Gastrocnemius medialis (tissue), 4 donors: ENCODE measurements around the gene FCF1. TPM values are rescaled to one million over a fixed set of nuclear protein-coding genes. Genes with fewer than 3 reads are reported as not detected.

Experiments
- ATAC-seq, 2 donors: fragments of 150-250 bp; one replicate each; pipeline ENCODE4 v1.9.1; 2016
- DNase-seq, 2 donors: peaks; one replicate each; pipeline ENCODE4 v3.0.0-alpha.2; 2019
- H3K27ac ChIP-seq, 4 donors: fragments of 200-600 bp; sonication (generic); 1 replicate in 1 of 4; 2 replicates in 3 of 4; pipeline ENCODE4 v1.5.1; 2016 to 2018; ENCODE audit warnings: mild to moderate bottlenecking in 2 of 4, moderate library complexity in 1 of 4
- H3K27me3 ChIP-seq, 3 donors: fragments of 200-600 bp; sonication (generic) in 2 of 3; 1 replicate in 1 of 3; 2 replicates in 2 of 3; pipeline versions ENCODE4 v1.5.1 to v1.6.0; 2016 to 2019; ENCODE audit warnings: mild to moderate bottlenecking in 1 of 3, moderate library complexity in 1 of 3
- H3K36me3 ChIP-seq, 2 donors: fragments of 200-600 bp; sonication (generic) in 1 of 2; one replicate each; pipeline ENCODE4 v1.5.1; 2017 to 2018
- H3K4me1 ChIP-seq, 2 donors: fragments of 200-600 bp; sonication (generic) in 1 of 2; one replicate each; pipeline ENCODE4 v1.5.1; 2016 to 2017; ENCODE audit warnings: mild to moderate bottlenecking in 2 of 2
- H3K4me3 ChIP-seq, 4 donors: fragments of 200-600 bp; sonication (generic) in 3 of 4; 1 replicate in 1 of 4; 2 replicates in 3 of 4; pipeline ENCODE4 v1.5.1; 2016 to 2019; ENCODE audit warnings: mild to moderate bottlenecking in 2 of 4
- H3K9me3 ChIP-seq, 3 donors: fragments of 200-600 bp; sonication (generic) in 2 of 3; 1 replicate in 1 of 3; 2 replicates in 2 of 3; pipeline ENCODE4 v1.5.1; 2016 to 2019
- CTCF ChIP-seq, 5 experiments: fragments of 450-650 bp in 3 of 5; fragments of 200-600 bp in 2 of 5; sonication (generic) in 2 of 5; IDR thresholded peaks in 4 of 5; conservative IDR thresholded peaks in 1 of 5; 1 replicate in 4 of 5; 2 replicates in 1 of 5; pipeline ENCODE4 v1.5.1; 2016 to 2019; ENCODE audit warnings: antibody characterized with exemption in 5 of 5, mild to moderate bottlenecking in 3 of 5, moderate library complexity in 3 of 5
- POLR2A ChIP-seq, 2 donors: fragments of 450-650 bp; IDR thresholded peaks; one replicate each; pipeline ENCODE4 v1.6.1; 2017; ENCODE audit warnings: antibody characterized with exemption in 2 of 2, mild to moderate bottlenecking in 2 of 2, moderate library complexity in 2 of 2
- in situ Hi-C, 4 donors: fragments of 200-750 bp; cut with MboI; loops; one replicate each; pipeline versions ENCODE4 v1.15.0 to v1.8.0; 2017; ENCODE audit warnings: low sequenced_read_pairs in 4 of 4
- intact Hi-C: fragments of 100-400 bp; cut with DNase I; formaldehyde crosslinking; loops from one replicate; pipeline ENCODE4 v1.15.1; 2023; ENCODE audit warnings: low total_unique reads
- total RNA-seq, 4 donors: library from RNA; depleted of rRNA; stranded (reverse); fragments of >200 nt; gene quantifications; one replicate each; pipeline versions ENCODE4 v1.1.0 to v1.2.3, GENCODE V29; 2016

FCF1 gene
- total RNA-seq, 4 donors from 2014 or later: 15.1 to 22.9 (median 18.6) TPM

GRCh38 chr14:74765721-74766120 is 52.8 kb downstream of the FCF1 start:
- H3K27ac ChIP-seq: no peak overlapping the region
- no peak for TF ChIP-seq POLR2A (IDR thresholded peaks at IDR 0.05)
- TF ChIP-seq CTCF (IDR thresholded peaks at IDR 0.05 in 4 of 5, conservative IDR thresholded peaks at IDR 0.05 in 1 of 5): no peak
- ATAC-seq (no peak), DNase-seq (no peak)
- H3K9me3 ChIP-seq: no peaks in the 10 kb centered on the region
- peaks cover 47 to 49% of the 10 kb centered on the region in 2 donors for H3K4me1 ChIP-seq
- H3K27me3 ChIP-seq: no peaks in the 10 kb centered on the region
- intact Hi-C loops: no loop called here
- no peaks in the 10 kb centered on the region for H3K36me3 ChIP-seq
- H3K4me3 ChIP-seq: peak overlapping the region; percentile 78 to 99 (median 88)
- in situ Hi-C loops: no loop called here

GRCh38 chr14:74771399-74771798 is 58.5 kb downstream of the FCF1 start:
- no peak overlapping the region for H3K27ac ChIP-seq
- no peak overlapping the region for H3K4me3 ChIP-seq
- intact Hi-C loops: no loop called here
- no peak for DNase-seq
- peaks cover 26 to 29% of the 10 kb centered on the region in 2 donors for H3K4me1 ChIP-seq
- no peaks in the 10 kb centered on the region for H3K9me3 ChIP-seq
- TF ChIP-seq CTCF (IDR thresholded peaks at IDR 0.05 in 4 of 5, conservative IDR thresholded peaks at IDR 0.05 in 1 of 5): no peak
- TF ChIP-seq POLR2A (IDR thresholded peaks at IDR 0.05): no peak
- no peak for ATAC-seq
- no peaks in the 10 kb centered on the region for H3K36me3 ChIP-seq
- no peaks in the 10 kb centered on the region for H3K27me3 ChIP-seq
- in situ Hi-C loops: no loop called here

GRCh38 chr14:74784634-74785033 is 71.7 kb downstream of the FCF1 start:
- in situ Hi-C loops: no loop called here
- peaks cover 3 to 19% of the 10 kb centered on the region in 2 donors for H3K4me1 ChIP-seq
- peaks cover 0 to 44% of the 10 kb centered on the region in 2 donors for H3K36me3 ChIP-seq
- TF ChIP-seq POLR2A (IDR thresholded peaks at IDR 0.05) (no peak), CTCF (IDR thresholded peaks at IDR 0.05 in 4 of 5, conservative IDR thresholded peaks at IDR 0.05 in 1 of 5) (no peak)
- no peak overlapping the region for H3K4me3 ChIP-seq
- peak overlapping the region; percentile 12 to 50 (median 36) for H3K27ac ChIP-seq
- ATAC-seq (peak; percentile 69 to 95), DNase-seq (no peak)
- no peaks in the 10 kb centered on the region for H3K9me3 ChIP-seq
- intact Hi-C loops: no loop called here
- H3K27me3 ChIP-seq: no peaks in the 10 kb centered on the region

GRCh38 chr14:74785056-74785613 is 72.2 kb downstream of the FCF1 start:
- in situ Hi-C loops: no loop called here
- no peak for ATAC-seq
- TF ChIP-seq CTCF (IDR thresholded peaks at IDR 0.05 in 4 of 5, conservative IDR thresholded peaks at IDR 0.05 in 1 of 5) (no peak), POLR2A (IDR thresholded peaks at IDR 0.05) (no peak)

More at GRCh38 chr14:74785056-74785613, 72.2 kb downstream of the FCF1 start:
- Histone ChIP-seq H3K27me3 (no peaks in the 10 kb centered on the region), H3K9me3 (no peaks in the 10 kb centered on the region), H3K4me1 (peaks cover 3 to 19% of the 10 kb centered on the region in 2 donors), H3K4me3 (no peak overlapping the region), H3K27ac (peak overlapping the region; percentile 7 to 50 (median 27)), H3K36me3 (peaks cover 0 to 39% of the 10 kb centered on the region in 2 donors)
- no peak for DNase-seq
- intact Hi-C loops: no loop called here
